WERI-Rb-1 (cell line): Measurements from ENCODE around the gene MCF2L2.

ENCODE experiments used
- DNase-seq: peaks from one replicate; pipeline ENCODE4 v3.0.0-alpha.2; 2020
- H3K27ac ChIP-seq: fragments of 250-450 bp; sonication (Bioruptor Pico); 2 replicates; pipeline ENCODE4 v1.5.1; 2020; ENCODE audit warnings: mild to moderate bottlenecking, moderate library complexity
- H3K27me3 ChIP-seq: fragments of 250-450 bp; sonication (Bioruptor Pico); 2 replicates; pipeline ENCODE4 v1.5.1; 2021; ENCODE audit warnings: mild to moderate bottlenecking, low read depth, moderate library complexity; ENCODE audit not compliant: insufficient read depth, severe bottlenecking
- H3K36me3 ChIP-seq: fragments of 250-450 bp; sonication (Bioruptor Pico); 2 replicates; pipeline ENCODE4 v1.5.1; 2020; ENCODE audit warnings: mild to moderate bottlenecking, moderate library complexity
- H3K4me3 ChIP-seq: 2 replicates; pipeline ENCODE4 v1.5.1; 2011; ENCODE audit warnings: low read depth, mild to moderate bottlenecking, control low read depth, low read length
- H3K9me3 ChIP-seq: fragments of 250-450 bp; sonication (Bioruptor Pico); 2 replicates; pipeline ENCODE4 v1.5.1; 2021; ENCODE audit warnings: mild to moderate bottlenecking, moderate library complexity; ENCODE audit not compliant: severe bottlenecking
- TF ChIP-seq, protein P1 (sequence below): IDR thresholded peaks from 2 replicates; pipeline ENCODE4 v1.5.1; 2011; ENCODE audit warnings: low read depth, mild to moderate bottlenecking, control low read depth, inconsistent platforms, low read length

Gene MCF2L2

DNA sequence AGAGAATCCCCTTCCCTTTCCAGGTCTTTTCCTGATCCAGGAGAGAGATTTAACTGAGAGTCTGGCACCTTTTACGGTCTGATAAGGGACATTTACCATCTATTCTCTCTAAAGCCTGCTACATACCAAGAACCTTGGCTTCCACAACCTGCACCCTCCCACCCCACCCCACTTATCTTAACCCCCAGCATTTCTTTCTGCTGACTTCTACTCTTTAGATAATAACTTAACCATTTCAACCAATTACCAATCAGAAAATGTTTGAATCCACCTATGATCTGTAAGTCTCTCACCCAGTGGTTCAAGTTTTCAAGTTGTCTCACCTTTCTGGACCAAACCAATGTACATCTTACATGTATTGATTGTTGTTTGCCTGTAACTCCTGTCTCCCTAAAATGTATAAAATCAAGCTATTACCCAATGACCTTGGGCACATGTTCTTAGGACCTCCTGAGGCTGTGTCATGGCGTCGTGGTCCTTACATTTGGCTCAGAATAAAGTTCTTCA, 74.0 kb downstream of the MCF2L2 start:
- TF ChIP-seq, protein P1, sequence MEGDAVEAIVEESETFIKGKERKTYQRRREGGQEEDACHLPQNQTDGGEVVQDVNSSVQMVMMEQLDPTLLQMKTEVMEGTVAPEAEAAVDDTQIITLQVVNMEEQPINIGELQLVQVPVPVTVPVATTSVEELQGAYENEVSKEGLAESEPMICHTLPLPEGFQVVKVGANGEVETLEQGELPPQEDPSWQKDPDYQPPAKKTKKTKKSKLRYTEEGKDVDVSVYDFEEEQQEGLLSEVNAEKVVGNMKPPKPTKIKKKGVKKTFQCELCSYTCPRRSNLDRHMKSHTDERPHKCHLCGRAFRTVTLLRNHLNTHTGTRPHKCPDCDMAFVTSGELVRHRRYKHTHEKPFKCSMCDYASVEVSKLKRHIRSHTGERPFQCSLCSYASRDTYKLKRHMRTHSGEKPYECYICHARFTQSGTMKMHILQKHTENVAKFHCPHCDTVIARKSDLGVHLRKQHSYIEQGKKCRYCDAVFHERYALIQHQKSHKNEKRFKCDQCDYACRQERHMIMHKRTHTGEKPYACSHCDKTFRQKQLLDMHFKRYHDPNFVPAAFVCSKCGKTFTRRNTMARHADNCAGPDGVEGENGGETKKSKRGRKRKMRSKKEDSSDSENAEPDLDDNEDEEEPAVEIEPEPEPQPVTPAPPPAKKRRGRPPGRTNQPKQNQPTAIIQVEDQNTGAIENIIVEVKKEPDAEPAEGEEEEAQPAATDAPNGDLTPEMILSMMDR, result no peak
- H3K4me3 ChIP-seq, result no peak overlapping the region
- no peaks in the 10 kb centered on the region for H3K36me3 ChIP-seq
- no peak overlapping the region for H3K27ac ChIP-seq
- H3K27me3 ChIP-seq, result no peaks in the 10 kb centered on the region
- no peak for DNase-seq
- no peaks in the 10 kb centered on the region for H3K9me3 ChIP-seq

- DNase-seq, result no peak
- no peaks in the 10 kb centered on the region for H3K27me3 ChIP-seq
- no peak overlapping the region for H3K4me3 ChIP-seq
- no peak overlapping the region for H3K27ac ChIP-seq
- H3K36me3 ChIP-seq, result no peaks in the 10 kb centered on the region
- no peaks in the 10 kb centered on the region for H3K9me3 ChIP-seq
- TF ChIP-seq, protein P1, result no peak
Measured at GRCh38 chr3:183353421-183353820, 75.0 kb downstream of the MCF2L2 start.

DNA sequence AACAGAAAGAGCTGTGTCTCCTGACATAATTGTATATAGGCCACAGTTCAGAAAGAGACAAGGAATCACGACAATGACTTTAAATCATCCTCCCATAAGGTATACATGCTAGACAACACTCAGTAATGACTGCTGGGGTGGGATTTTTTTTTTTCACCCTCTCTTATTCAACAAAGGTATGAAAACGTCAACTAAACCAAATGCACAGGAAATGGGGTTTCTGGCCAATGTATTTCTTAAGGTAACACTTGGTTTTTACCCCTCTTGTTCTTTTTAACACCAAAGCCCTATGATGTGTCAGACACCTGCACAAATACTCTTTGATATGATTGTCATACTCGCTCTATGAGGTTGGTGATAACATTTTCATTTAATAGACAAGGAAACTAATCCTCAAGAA, 78.3 kb downstream of the MCF2L2 start:
- TF ChIP-seq, protein P1, result no peak
- H3K4me3 ChIP-seq, result no peak overlapping the region
- DNase-seq, result no peak
- no peaks in the 10 kb centered on the region for H3K9me3 ChIP-seq
- no peaks in the 10 kb centered on the region for H3K36me3 ChIP-seq
- no peak overlapping the region for H3K27ac ChIP-seq
- H3K27me3 ChIP-seq, result no peaks in the 10 kb centered on the region

GRCh38 chr3:183349421-183350157, 78.8 kb downstream of the MCF2L2 start:
- Histone ChIP-seq H3K9me3 (no peaks in the 10 kb centered on the region), H3K27ac (no peak overlapping the region), H3K4me3 (no peak overlapping the region), H3K36me3 (no peaks in the 10 kb centered on the region), H3K27me3 (no peaks in the 10 kb centered on the region)
- TF ChIP-seq, protein P1, result no peak
- no peak for DNase-seq

GRCh38 chr3:183342824-183343223, 85.6 kb downstream of the MCF2L2 start:
- no peak overlapping the region for H3K27ac ChIP-seq

More at GRCh38 chr3:183342824-183343223, 85.6 kb downstream of the MCF2L2 start:
- TF ChIP-seq, protein P1, result no peak
- no peaks in the 10 kb centered on the region for H3K36me3 ChIP-seq
- H3K27me3 ChIP-seq, result no peaks in the 10 kb centered on the region
- no peak overlapping the region for H3K4me3 ChIP-seq
- no peaks in the 10 kb centered on the region for H3K9me3 ChIP-seq
- no peak for DNase-seq
